Measurements from ENCODE around the gene AMHR2. TPM values are rescaled to one million over a fixed set of nuclear protein-coding genes. Genes with fewer than 3 reads are reported as not detected.
A peak's percentile ranks its signal among the peaks of the same experiment; 100 is the strongest.

The AMHR2 gene
- total and polyA plus RNA-seq, 9 of the 15 experiments (the other 6 are each of a cell fraction or from before 2014, with no cell fraction given): 8.9 to 49.7 (median 19.3) TPM

DNA sequence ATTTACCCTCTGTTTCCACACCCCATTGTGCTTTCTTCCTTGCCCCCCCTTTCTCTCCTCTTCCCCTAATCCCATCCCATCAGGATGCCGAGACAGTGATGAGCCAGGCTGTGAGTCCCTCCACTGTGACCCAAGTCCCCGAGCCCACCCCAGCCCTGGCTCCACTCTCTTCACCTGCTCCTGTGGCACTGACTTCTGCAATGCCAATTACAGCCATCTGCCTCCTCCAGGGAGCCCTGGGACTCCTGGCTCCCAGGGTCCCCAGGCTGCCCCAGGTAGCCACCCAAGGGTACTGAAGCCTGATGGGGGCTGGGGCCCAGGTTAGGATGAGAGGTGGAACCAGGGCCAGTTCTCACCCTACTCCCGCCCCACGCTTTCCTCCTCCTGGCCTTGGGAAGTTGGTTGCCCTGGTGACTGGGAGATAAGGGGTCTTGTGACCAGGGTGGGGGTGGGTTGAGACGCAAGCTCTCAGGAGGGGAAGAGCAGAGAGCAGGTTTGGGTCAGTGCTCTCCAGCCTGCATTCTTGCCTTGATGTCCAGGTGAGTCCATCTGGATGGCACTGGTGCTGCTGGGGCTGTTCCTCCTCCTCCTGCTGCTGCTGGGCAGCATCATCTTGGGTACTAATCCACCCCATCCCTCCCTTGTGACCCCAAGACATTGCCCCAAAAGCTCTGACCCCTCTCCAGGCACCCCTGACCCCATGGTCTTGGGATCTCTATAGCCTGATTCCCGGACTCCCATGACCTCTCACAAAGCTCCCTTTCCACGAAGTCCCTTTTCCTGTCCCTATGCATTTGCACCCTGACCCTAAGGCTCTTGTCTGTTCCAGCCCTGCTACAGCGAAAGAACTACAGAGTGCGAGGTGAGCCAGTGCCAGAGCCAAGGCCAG, 1.2 kb downstream of the AMHR2 start (continued):
- TF ChIP-seq, protein P1, sequence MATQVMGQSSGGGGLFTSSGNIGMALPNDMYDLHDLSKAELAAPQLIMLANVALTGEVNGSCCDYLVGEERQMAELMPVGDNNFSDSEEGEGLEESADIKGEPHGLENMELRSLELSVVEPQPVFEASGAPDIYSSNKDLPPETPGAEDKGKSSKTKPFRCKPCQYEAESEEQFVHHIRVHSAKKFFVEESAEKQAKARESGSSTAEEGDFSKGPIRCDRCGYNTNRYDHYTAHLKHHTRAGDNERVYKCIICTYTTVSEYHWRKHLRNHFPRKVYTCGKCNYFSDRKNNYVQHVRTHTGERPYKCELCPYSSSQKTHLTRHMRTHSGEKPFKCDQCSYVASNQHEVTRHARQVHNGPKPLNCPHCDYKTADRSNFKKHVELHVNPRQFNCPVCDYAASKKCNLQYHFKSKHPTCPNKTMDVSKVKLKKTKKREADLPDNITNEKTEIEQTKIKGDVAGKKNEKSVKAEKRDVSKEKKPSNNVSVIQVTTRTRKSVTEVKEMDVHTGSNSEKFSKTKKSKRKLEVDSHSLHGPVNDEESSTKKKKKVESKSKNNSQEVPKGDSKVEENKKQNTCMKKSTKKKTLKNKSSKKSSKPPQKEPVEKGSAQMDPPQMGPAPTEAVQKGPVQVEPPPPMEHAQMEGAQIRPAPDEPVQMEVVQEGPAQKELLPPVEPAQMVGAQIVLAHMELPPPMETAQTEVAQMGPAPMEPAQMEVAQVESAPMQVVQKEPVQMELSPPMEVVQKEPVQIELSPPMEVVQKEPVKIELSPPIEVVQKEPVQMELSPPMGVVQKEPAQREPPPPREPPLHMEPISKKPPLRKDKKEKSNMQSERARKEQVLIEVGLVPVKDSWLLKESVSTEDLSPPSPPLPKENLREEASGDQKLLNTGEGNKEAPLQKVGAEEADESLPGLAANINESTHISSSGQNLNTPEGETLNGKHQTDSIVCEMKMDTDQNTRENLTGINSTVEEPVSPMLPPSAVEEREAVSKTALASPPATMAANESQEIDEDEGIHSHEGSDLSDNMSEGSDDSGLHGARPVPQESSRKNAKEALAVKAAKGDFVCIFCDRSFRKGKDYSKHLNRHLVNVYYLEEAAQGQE (IDR thresholded peaks at IDR 0.05; ENCODE audit: borderline replicate concordance): peak; percentile 51; the same call in 1 of the 2 replicates
- TF ChIP-seq, protein P1 (CRISPR knock-in tag; IDR thresholded peaks at IDR 0.05; ENCODE audit: low read depth): no peak
- TF ChIP-seq NFRKB (IDR thresholded peaks at IDR 0.05; ENCODE audit: low read depth) (0 out of 2 replicates have a peak, but pooled peaks have one; percentile 18), RCOR1 (IDR thresholded peaks at IDR 0.05; ENCODE audit: borderline replicate concordance in 1 of 2, low read depth in 2 of 2, low read length in 2 of 2) (peak in 1 of 2 experiments; percentile 87; a peak in 2 of 4 replicates), PRPF4 (IDR thresholded peaks at IDR 0.05; ENCODE audit: insufficient read depth, low read depth, low read length, poor library complexity, severe bottlenecking) (no peak), RBFOX2 (IDR thresholded peaks at IDR 0.05; ENCODE audit: low read depth, low read length) (peak; percentile 43; the same call in 1 of the 2 replicates)
- TF ChIP-seq, protein P2, sequence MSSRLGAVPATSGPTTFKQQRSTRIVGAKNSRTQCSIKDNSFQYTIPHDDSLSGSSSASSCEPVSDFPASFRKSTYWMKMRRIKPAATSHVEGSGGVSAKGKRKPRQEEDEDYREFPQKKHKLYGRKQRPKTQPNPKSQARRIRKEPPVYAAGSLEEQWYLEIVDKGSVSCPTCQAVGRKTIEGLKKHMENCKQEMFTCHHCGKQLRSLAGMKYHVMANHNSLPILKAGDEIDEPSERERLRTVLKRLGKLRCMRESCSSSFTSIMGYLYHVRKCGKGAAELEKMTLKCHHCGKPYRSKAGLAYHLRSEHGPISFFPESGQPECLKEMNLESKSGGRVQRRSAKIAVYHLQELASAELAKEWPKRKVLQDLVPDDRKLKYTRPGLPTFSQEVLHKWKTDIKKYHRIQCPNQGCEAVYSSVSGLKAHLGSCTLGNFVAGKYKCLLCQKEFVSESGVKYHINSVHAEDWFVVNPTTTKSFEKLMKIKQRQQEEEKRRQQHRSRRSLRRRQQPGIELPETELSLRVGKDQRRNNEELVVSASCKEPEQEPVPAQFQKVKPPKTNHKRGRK (tag; IDR thresholded peaks at IDR 0.05): no peak
- TF ChIP-seq, protein P3, sequence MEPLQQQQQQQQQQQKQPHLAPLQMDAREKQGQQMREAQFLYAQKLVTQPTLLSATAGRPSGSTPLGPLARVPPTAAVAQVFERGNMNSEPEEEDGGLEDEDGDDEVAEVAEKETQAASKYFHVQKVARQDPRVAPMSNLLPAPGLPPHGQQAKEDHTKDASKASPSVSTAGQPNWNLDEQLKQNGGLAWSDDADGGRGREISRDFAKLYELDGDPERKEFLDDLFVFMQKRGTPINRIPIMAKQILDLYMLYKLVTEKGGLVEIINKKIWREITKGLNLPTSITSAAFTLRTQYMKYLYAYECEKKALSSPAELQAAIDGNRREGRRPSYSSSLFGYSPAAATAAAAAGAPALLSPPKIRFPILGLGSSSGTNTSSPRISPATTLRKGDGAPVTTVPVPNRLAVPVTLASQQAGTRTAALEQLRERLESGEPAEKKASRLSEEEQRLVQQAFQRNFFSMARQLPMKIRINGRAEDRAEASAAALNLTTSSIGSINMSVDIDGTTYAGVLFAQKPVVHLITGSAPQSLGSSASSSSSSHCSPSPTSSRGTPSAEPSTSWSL (CRISPR knock-in tag; IDR thresholded peaks at IDR 0.05; ENCODE audit: borderline replicate concordance): no peak
- TF ChIP-seq, protein P4, sequence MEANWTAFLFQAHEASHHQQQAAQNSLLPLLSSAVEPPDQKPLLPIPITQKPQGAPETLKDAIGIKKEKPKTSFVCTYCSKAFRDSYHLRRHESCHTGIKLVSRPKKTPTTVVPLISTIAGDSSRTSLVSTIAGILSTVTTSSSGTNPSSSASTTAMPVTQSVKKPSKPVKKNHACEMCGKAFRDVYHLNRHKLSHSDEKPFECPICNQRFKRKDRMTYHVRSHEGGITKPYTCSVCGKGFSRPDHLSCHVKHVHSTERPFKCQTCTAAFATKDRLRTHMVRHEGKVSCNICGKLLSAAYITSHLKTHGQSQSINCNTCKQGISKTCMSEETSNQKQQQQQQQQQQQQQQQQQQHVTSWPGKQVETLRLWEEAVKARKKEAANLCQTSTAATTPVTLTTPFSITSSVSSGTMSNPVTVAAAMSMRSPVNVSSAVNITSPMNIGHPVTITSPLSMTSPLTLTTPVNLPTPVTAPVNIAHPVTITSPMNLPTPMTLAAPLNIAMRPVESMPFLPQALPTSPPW (CRISPR knock-in tag; IDR thresholded peaks at IDR 0.05): peak; percentile 75
- TF ChIP-seq, protein P5, sequence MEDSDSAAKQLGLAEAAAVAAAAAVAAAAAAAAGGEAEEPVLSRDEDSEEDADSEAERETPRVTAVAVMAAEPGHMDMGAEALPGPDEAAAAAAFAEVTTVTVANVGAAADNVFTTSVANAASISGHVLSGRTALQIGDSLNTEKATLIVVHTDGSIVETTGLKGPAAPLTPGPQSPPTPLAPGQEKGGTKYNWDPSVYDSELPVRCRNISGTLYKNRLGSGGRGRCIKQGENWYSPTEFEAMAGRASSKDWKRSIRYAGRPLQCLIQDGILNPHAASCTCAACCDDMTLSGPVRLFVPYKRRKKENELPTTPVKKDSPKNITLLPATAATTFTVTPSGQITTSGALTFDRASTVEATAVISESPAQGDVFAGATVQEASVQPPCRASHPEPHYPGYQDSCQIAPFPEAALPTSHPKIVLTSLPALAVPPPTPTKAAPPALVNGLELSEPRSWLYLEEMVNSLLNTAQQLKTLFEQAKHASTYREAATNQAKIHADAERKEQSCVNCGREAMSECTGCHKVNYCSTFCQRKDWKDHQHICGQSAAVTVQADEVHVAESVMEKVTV (CRISPR knock-in tag; IDR thresholded peaks at IDR 0.05): no peak

Measured in K562 (cell line).